AG09319 (cell line): ENCODE results near the gene WDR36.

Experiments used
- DNase-seq: peaks from one replicate; pipeline ENCODE4 v3.0.0-alpha.2; 2010; ENCODE audit warnings: low read depth; ENCODE audit errors: extremely low read depth
- CTCF ChIP-seq: IDR thresholded peaks from 2 replicates; pipeline ENCODE4 v1.5.1; 2011; ENCODE audit warnings: low read depth, mild to moderate bottlenecking, inconsistent platforms, low read length, moderate library complexity

WDR36 gene

GRCh38 chr5:111159845-111160244, 67.7 kb downstream of the WDR36 start:
- no peak; the same call in 1 of the 2 replicates for TF ChIP-seq CTCF
- DNase-seq, result no peak

DNA sequence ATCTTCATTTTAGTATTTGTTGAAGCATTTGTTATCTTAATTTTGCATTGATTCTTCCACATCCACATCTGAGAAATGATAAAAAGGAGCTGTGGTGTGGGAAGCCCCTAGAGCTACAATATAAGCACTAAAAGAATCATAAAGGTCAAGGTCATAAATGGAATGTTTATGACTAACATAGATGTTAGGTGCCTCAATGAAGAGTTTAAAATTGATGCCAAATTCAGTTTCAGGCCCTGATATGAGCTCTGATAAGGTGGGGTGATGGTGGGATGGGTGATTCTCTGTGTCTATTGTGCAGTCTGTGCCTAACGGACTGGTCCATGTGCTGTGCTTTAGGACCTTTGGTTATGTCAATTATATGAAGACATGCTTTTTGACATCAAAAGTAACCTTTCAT, 70.9 kb downstream of the WDR36 start:
- TF ChIP-seq CTCF, result no peak
- no peak for DNase-seq

GRCh38 chr5:111165058-111165457, 72.9 kb downstream of the WDR36 start:
- DNase-seq, result no peak
- no peak for TF ChIP-seq CTCF

DNA sequence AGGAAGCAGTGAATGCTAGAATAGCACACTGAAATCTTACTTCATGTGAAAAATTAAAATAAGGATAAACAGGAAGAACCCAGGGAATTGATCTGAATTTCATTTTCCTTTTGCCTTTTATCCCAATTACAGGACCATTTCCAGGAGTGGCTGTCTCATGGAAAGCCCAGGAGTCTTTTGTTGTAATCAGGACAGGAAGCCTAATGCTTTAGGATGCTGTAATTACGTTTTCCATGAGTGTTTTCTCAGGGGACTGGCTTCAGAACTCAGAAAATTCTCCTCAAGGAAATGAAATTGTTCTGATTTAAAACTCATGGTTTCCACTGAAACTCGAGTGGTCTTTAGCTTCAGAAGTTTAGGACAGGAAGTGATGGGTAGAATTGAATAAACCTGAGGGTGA, 75.4 kb downstream of the WDR36 start:
- no peak for TF ChIP-seq CTCF
- no peak for DNase-seq

DNA sequence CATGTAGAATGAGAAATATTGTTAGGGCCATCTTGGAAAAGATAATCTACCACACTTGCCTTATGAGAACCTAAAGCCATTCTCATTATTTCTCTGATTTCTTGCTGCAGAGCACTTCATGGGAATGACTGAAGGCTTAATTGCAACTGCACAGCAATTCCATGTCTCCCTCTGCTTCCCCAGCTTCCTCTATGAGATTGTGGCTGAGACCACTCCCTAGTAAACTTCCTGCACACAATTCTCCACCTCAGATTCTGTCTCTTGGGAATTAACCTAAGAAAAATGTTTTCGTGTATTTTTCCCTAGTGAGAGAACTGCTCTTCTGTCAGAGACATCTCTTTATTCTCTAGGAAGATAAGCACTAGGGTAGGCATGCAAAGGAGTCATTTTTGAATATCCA, 76.5 kb downstream of the WDR36 start:
- TF ChIP-seq CTCF, result no peak
- DNase-seq, result no peak

GRCh38 chr5:111169269-111169668, 77.1 kb downstream of the WDR36 start:
- no peak for TF ChIP-seq CTCF
- no peak for DNase-seq

- DNase-seq, result no peak
- no peak for TF ChIP-seq CTCF
These were observed 78.1 kb downstream of the WDR36 start for GRCh38 chr5:111170279-111170678.

DNA sequence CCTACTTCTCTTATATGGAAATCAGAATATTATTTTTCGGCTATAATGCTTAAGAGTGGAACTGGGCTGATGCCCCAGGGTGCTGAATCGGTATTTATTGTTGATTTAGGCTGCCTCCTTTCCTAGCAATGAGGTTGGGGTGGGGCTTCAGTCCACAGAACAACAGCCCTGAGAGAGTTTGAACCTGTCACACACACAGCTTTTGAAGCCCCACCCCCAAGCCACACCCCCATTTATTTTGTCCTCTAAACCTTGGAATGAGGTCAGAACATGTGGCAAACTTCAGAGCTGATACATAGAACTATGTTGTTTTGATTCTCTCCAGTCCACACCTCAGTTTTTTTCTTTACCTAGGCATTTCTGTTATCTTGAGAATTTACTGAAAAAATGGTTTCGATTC, 80.4 kb downstream of the WDR36 start:
- TF ChIP-seq CTCF, result no peak
- no peak for DNase-seq
